Fibroblast of upper back skin (primary cell): ENCODE data around the gene GLYATL1.

Source experiments
- DNase-seq: peaks from one replicate; pipeline ENCODE4 v3.0.0-alpha.2; 2013

GLYATL1 gene

GRCh38 chr11:58939277-58939676 is at the start of gene GLYATL1:
Gene GLYATL1, plus strand, starts transcription at chr11:58939488. Its CDS starts 7,600 bp downstream, at chr11:58947088.
- no peak for DNase-seq

- DNase-seq: no peak
These were observed 45.4 kb upstream of the GLYATL1 start for GRCh38 chr11:58893899-58894298.

- DNase-seq: peak; percentile 9
These were observed 41.2 kb upstream of the GLYATL1 start for GRCh38 chr11:58898106-58898505.

GRCh38 chr11:58900479-58901420 is 38.5 kb upstream of the GLYATL1 start:
- peak; percentile 88 for DNase-seq

GRCh38 chr11:58902881-58903280 is 36.4 kb upstream of the GLYATL1 start:
- no peak for DNase-seq

- peak; percentile 62 for DNase-seq
These were observed 34.1 kb upstream of the GLYATL1 start for GRCh38 chr11:58905011-58905720.

GRCh38 chr11:58905721-58906547 is 33.4 kb upstream of the GLYATL1 start:
- DNase-seq: peak; percentile 93

GRCh38 chr11:58907780-58908179 is 31.5 kb upstream of the GLYATL1 start:
- DNase-seq: no peak

GRCh38 chr11:58912124-58912523 is 27.2 kb upstream of the GLYATL1 start:
- DNase-seq: peak; percentile 14

- DNase-seq: no peak
These were observed 25.6 kb upstream of the GLYATL1 start for GRCh38 chr11:58913685-58914084.

GRCh38 chr11:58914821-58915543 is 24.3 kb upstream of the GLYATL1 start:
- DNase-seq: peak; percentile 19

- no peak for DNase-seq
These were observed 22.7 kb upstream of the GLYATL1 start for GRCh38 chr11:58916637-58917036.

GRCh38 chr11:58917159-58917783 is 22.0 kb upstream of the GLYATL1 start:
- DNase-seq: no peak

- DNase-seq: peak; percentile 64
These were observed 19.7 kb upstream of the GLYATL1 start for GRCh38 chr11:58919561-58919960.

GRCh38 chr11:58919980-58920379 is 19.3 kb upstream of the GLYATL1 start:
- no peak for DNase-seq

- DNase-seq: no peak
These were observed 17.4 kb upstream of the GLYATL1 start for GRCh38 chr11:58921778-58922390.

- DNase-seq: no peak
These were observed 16.8 kb upstream of the GLYATL1 start for GRCh38 chr11:58922479-58922878.

- DNase-seq: peak; percentile 42
These were observed 15.9 kb upstream of the GLYATL1 start for GRCh38 chr11:58923300-58923788.

- DNase-seq: no peak
These were observed 15.1 kb upstream of the GLYATL1 start for GRCh38 chr11:58924230-58924629.

GRCh38 chr11:58926251-58926650 is 13.0 kb upstream of the GLYATL1 start:
- DNase-seq: no peak

GRCh38 chr11:58926695-58927094 is 12.6 kb upstream of the GLYATL1 start:
- DNase-seq: peak; percentile 49
